IMR-90 (cell line): Measurements from ENCODE around the gene VEZT. TPM values are rescaled to one million over a fixed set of nuclear protein-coding genes. Genes with fewer than 3 reads are reported as not detected.

Experiments
- ATAC-seq: fragments of 200-7000 bp; cut with Tn5 transposase; 2 replicates; pipeline ENCODE4 v1.9.1; 2020; ENCODE audit warnings: low read depth, mild to moderate bottlenecking, moderate library complexity
- BruUV-seq: library from RNA; stranded (reverse); fragments of 400-500 nt; replicated peaks from 2 replicates; lab custom pipeline; 2021; lab: Mats Ljungman, UMichigan
- CTCF ChIA-PET: fragments of 300-600 bp; formaldehyde crosslinking; extraction: SDS; loops from one replicate; lab custom pipeline; 2021; ENCODE audit warnings: antibody characterized with exemption; lab: Yijun Ruan, JAX
- POLR2A ChIA-PET: fragments of 300-600 bp; sonication (Branson Sonifier 250); formaldehyde crosslinking; loops from one replicate; lab custom pipeline; 2022; ENCODE audit warnings: antibody characterized with exemption; ENCODE audit not compliant: unreplicated experiment; lab: Charles Lee
- DNase-seq: peaks from one replicate; pipeline ENCODE4 v3.0.0; 2013
- H2AFZ ChIP-seq: replicated peaks from 2 replicates; pipeline ENCODE3; 2013; ENCODE audit warnings: low read length, mild to moderate bottlenecking; ENCODE audit not compliant: poor library complexity
- H2AK5ac ChIP-seq: 2 replicates; pipeline ENCODE4 v1.6.1; 2013; ENCODE audit warnings: low read depth, low read length, inconsistent platforms
- H2AK9ac ChIP-seq: replicated peaks from 2 replicates; pipeline ENCODE3; 2013; ENCODE audit warnings: mild to moderate bottlenecking, low read depth, low read length, moderate library complexity; ENCODE audit not compliant: poor library complexity
- H2BK120ac ChIP-seq: 2 replicates; pipeline ENCODE4 v1.6.1; 2013; ENCODE audit warnings: low read depth, low read length, inconsistent platforms
- H2BK15ac ChIP-seq: 3 replicates; pipeline ENCODE4 v1.6.1; 2013; ENCODE audit warnings: low read depth, low read length, inconsistent platforms
- H2BK20ac ChIP-seq: 2 replicates; pipeline ENCODE4 v1.6.1; 2013; ENCODE audit warnings: low read depth, mild to moderate bottlenecking, inconsistent platforms, low read length, moderate library complexity
- H2BK5ac ChIP-seq: 2 replicates; pipeline ENCODE4 v1.6.1; 2013; ENCODE audit warnings: mild to moderate bottlenecking, low read depth, low read length, inconsistent platforms; ENCODE audit not compliant: poor library complexity, severe bottlenecking
- H3K14ac ChIP-seq: replicated peaks from 2 replicates; pipeline ENCODE4 v1.6.1; 2013; ENCODE audit warnings: low read depth, low read length, inconsistent platforms
- H3K18ac ChIP-seq: 2 replicates; pipeline ENCODE4 v1.6.1; 2013; ENCODE audit warnings: low read depth, low read length, control low read depth
- H3K23ac ChIP-seq: 2 replicates; pipeline ENCODE4 v1.6.1; 2013; ENCODE audit warnings: low read depth, low read length, inconsistent platforms
- H3K27ac ChIP-seq: 2 replicates; pipeline ENCODE4 v1.5.1; 2013; ENCODE audit warnings: mild to moderate bottlenecking, control low read depth, low read length; ENCODE audit not compliant: insufficient read depth
- H3K27me3 ChIP-seq: 2 replicates; pipeline ENCODE4 v1.6.1; 2013; ENCODE audit warnings: low read length; ENCODE audit not compliant: control insufficient read depth, insufficient read depth
- H3K36me3 ChIP-seq: 2 replicates; pipeline ENCODE4 v1.6.1; 2013; ENCODE audit warnings: low read length, mixed read lengths; ENCODE audit not compliant: control insufficient read depth, insufficient read depth
- H3K4ac ChIP-seq: 2 replicates; pipeline ENCODE4 v1.6.1; 2013; ENCODE audit warnings: low read depth, low read length, inconsistent platforms
- H3K4me1 ChIP-seq: 2 replicates; pipeline ENCODE4 v1.6.1; 2013; ENCODE audit warnings: low read length, mixed read lengths; ENCODE audit not compliant: control insufficient read depth, insufficient read depth
- H3K4me2 ChIP-seq: 2 replicates; pipeline ENCODE4 v1.6.1; 2013; ENCODE audit warnings: low read depth, mild to moderate bottlenecking, control low read depth, low read length, moderate library complexity
- H3K4me3 ChIP-seq: 2 replicates; pipeline ENCODE4 v1.5.1; 2013; ENCODE audit warnings: low read depth, mild to moderate bottlenecking, control low read depth, low read length, moderate library complexity; ENCODE audit not compliant: insufficient read depth
- H3K56ac ChIP-seq: 2 replicates; pipeline ENCODE4 v1.6.1; 2013; ENCODE audit warnings: low read length, inconsistent platforms; ENCODE audit not compliant: insufficient read depth; ENCODE audit errors: extremely low read depth
- H3K79me1 ChIP-seq, 2 experiments: 2 replicates each; pipeline ENCODE4 v1.6.1; 2013; ENCODE audit warnings: low read length in 2 of 2, inconsistent platforms in 1 of 2, low read depth in 1 of 2
- H3K9ac ChIP-seq: 2 replicates; pipeline ENCODE4 v1.6.1; 2013; ENCODE audit warnings: low read depth, low read length, control low read depth
- H3K9me1 ChIP-seq: 2 replicates; pipeline ENCODE4 v1.6.1; 2013; ENCODE audit warnings: low read length, inconsistent platforms; ENCODE audit not compliant: insufficient read depth
- H3K9me3 ChIP-seq: 2 replicates; pipeline ENCODE4 v1.6.1; 2013; ENCODE audit warnings: low read length; ENCODE audit not compliant: control insufficient read depth, insufficient read depth
- H4K20me1 ChIP-seq: 2 replicates; pipeline ENCODE4 v1.6.1; 2013; ENCODE audit warnings: low read length, inconsistent platforms; ENCODE audit not compliant: insufficient read depth
- H4K5ac ChIP-seq: 2 replicates; pipeline ENCODE4 v1.6.1; 2013; ENCODE audit warnings: mild to moderate bottlenecking, low read depth, low read length, control low read depth
- H4K8ac ChIP-seq, 2 experiments: 2 replicates each; pipeline ENCODE4 v1.6.1; 2013; ENCODE audit warnings: low read depth in 2 of 2, low read length in 2 of 2, control low read depth in 1 of 2, inconsistent platforms in 1 of 2
- H4K91ac ChIP-seq: 2 replicates; pipeline ENCODE4 v1.6.1; 2013; ENCODE audit warnings: low read depth, low read length, inconsistent platforms; ENCODE audit not compliant: insufficient read depth
- BHLHE40 ChIP-seq: fragments of 150-350 bp; IDR thresholded peaks from 2 replicates; pipeline ENCODE4 v1.6.1; 2016; ENCODE audit warnings: mild to moderate bottlenecking, low read depth, low read length
- CEBPB ChIP-seq: IDR thresholded peaks from 2 replicates; pipeline ENCODE4 v1.6.1; 2012; ENCODE audit warnings: low read depth, low read length, improper control_type of control experiment
- CHD1 ChIP-seq: IDR thresholded peaks from 2 replicates; pipeline ENCODE4 v1.6.1; 2012; ENCODE audit warnings: low read depth, low read length, improper control_type of control experiment
- CTCF ChIP-seq: conservative IDR thresholded peaks from 2 replicates; pipeline ENCODE4 v1.5.1; 2012; ENCODE audit warnings: mild to moderate bottlenecking, low read depth, low read length, improper control_type of control experiment
- FOS ChIP-seq: fragments of 150-350 bp; IDR thresholded peaks from 2 replicates; pipeline ENCODE4 v1.6.1; 2016; ENCODE audit warnings: low read depth, low read length
- MAFK ChIP-seq: IDR thresholded peaks from 2 replicates; pipeline ENCODE4 v1.6.1; 2012; ENCODE audit warnings: low read depth, low read length, improper control_type of control experiment
- MAZ ChIP-seq: IDR thresholded peaks from 2 replicates; pipeline ENCODE4 v1.6.1; 2012; ENCODE audit warnings: low read depth, mild to moderate bottlenecking, low read length, improper control_type of control experiment, moderate library complexity, borderline replicate concordance
- MXI1 ChIP-seq: IDR thresholded peaks from 2 replicates; pipeline ENCODE4 v1.6.1; 2012; ENCODE audit warnings: low read depth, mild to moderate bottlenecking, low read length, moderate library complexity, borderline replicate concordance
- NFE2L2 ChIP-seq: fragments of 150-350 bp; IDR thresholded peaks from 2 replicates; pipeline ENCODE4 v1.6.1; 2016; ENCODE audit warnings: low read depth, mild to moderate bottlenecking, low read length
- RAD21 ChIP-seq: IDR thresholded peaks from 2 replicates; pipeline ENCODE4 v1.6.1; 2012; ENCODE audit warnings: low read length, improper control_type of control experiment
- RFX5 ChIP-seq: IDR thresholded peaks from 2 replicates; pipeline ENCODE4 v1.8.0; 2012; ENCODE audit warnings: low read depth, mild to moderate bottlenecking, low read length, moderate library complexity
- SMC3 ChIP-seq: fragments of 150-350 bp; IDR thresholded peaks from 2 replicates; pipeline ENCODE4 v1.6.1; 2016; ENCODE audit warnings: low read depth, mild to moderate bottlenecking, antibody characterized with exemption, low read length, moderate library complexity
- WGBS, 2 experiments: methylation state at CpG; one replicate each; pipeline versions ENCODE4 v1.1.5 to v1.1.7; 2013; ENCODE audit warnings: missing lambda C conversion rate in 2 of 2; ENCODE audit not compliant: insufficient read length in 1 of 2; ENCODE audit errors: extremely low coverage in 2 of 2; 5-methylcytosine and 5-hydroxymethylcytosine counted together
- dilution Hi-C: fragments of 300-500 bp; cut with HindIII; formaldehyde crosslinking; loops from one replicate; pipeline ENCODE4 v1.14.3; 2018; ENCODE audit warnings: low sequenced_read_pairs; ENCODE audit not compliant: unreplicated experiment
- in situ Hi-C: fragments of 300-500 bp; cut with MboI; formaldehyde crosslinking; loops from 3 replicates; pipeline ENCODE4 v1.14.3; 2019; ENCODE audit warnings: low sequenced_read_pairs, inconsistent platforms, mixed read lengths
- intact Hi-C: fragments of 100-400 bp; cut with micrococcal nuclease; formaldehyde crosslinking; loops from 2 replicates; pipeline ENCODE4 v1.10.0; 2022
- polyA plus RNA-seq, 3 experiments: library from polyadenylated mRNA; depleted of rRNA; stranded (reverse); fragments of >200 nt; gene quantifications; 2 replicates each; pipeline ENCODE4 v1.2.3, GENCODE V29; 2012; ENCODE audit warnings: low replicate concordance in 1 of 3
- total RNA-seq: library from RNA; depleted of rRNA; stranded (reverse); fragments of >200 nt; gene quantifications from 2 replicates; pipeline ENCODE4 v1.2.3, GENCODE V29; 2012
- TF ChIP-seq, protein P1 (sequence below): fragments of 150-350 bp; IDR thresholded peaks from 2 replicates; pipeline ENCODE4 v1.6.1; 2017; ENCODE audit warnings: mild to moderate bottlenecking, antibody characterized with exemption, low read length, low read depth
- TF ChIP-seq, protein P2 (sequence below): fragments of 150-350 bp; IDR thresholded peaks from 2 replicates; pipeline ENCODE4 v1.6.1; 2016; ENCODE audit warnings: low read depth, mild to moderate bottlenecking, low read length, moderate library complexity, borderline replicate concordance

Gene VEZT
- total and polyA plus RNA-seq, 2 of the 4 experiments (the other 2 are of a cell fraction), result 54.5 to 90.2 TPM

DNA sequence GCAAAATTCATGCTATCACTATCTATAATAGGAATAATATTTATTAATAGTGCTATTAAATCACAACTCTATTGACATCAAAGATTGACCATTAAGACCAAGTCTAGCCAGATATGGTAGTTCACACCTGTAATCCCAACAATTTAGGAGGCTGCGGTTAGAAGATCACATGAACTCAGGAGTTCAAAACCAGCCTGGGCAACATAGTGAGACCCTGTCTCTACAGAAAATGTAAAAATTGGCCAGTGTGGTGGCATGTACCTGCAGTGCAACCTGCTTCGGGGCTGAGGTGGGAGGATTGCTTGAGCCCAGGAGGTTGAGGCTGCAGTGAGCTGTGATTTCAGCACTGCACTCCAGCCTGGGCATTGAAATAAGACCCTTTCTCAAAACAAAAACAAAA lies 11.0 kb downstream of the VEZT start:
- intact Hi-C loops (no loop called here), in situ Hi-C loops (no loop called here), dilution Hi-C loops (no loop called here)
- H3K4me3 ChIP-seq, result no peak overlapping the region
- no peak overlapping the region for H3K4ac ChIP-seq
- H3K9ac ChIP-seq, result no peak overlapping the region
- no peak overlapping the region for H2AK5ac ChIP-seq
- ChIA-PET POLR2A (no interaction called here), CTCF (no interaction called here)
- no peak overlapping the region for H3K56ac ChIP-seq
- H3K14ac ChIP-seq, result no peak overlapping the region
- H3K18ac ChIP-seq, result no peak overlapping the region
- peaks cover 11% of the 10 kb centered on the region for H3K9me1 ChIP-seq
- no peak overlapping the region for H3K27ac ChIP-seq
- no peak overlapping the region for H2BK15ac ChIP-seq
- H3K4me2 ChIP-seq, result no peak overlapping the region
- peaks cover 7% of the 10 kb centered on the region for H3K36me3 ChIP-seq
- no peak overlapping the region for H2AK9ac ChIP-seq
- H3K79me1 ChIP-seq, result peaks cover 14 to 58% of the 10 kb centered on the region in 2 experiments; a peak in 3 of 4 replicates
- no peak overlapping the region for H2BK5ac ChIP-seq
- peak overlapping the region; percentile 42; the same call in 1 of the 2 replicates for H3K23ac ChIP-seq
- H2AFZ ChIP-seq, result no peak overlapping the region
- ATAC-seq, result no peak
- no TSS peak for BruUV-seq
- WGBS, 2 experiments, result no CpG with 5 or more reads among the region's 2 CpGs
- no peak overlapping the region for H2BK20ac ChIP-seq
- H4K5ac ChIP-seq, result no peak overlapping the region
- no peaks in the 10 kb centered on the region for H3K27me3 ChIP-seq
- H4K91ac ChIP-seq, result no peak overlapping the region
- no peak overlapping the region for H2BK120ac ChIP-seq
- peaks cover 18% of the 10 kb centered on the region; the same call in 1 of the 2 replicates for H4K20me1 ChIP-seq
- no peak for DNase-seq
- no peak for TF ChIP-seq FOS
- TF ChIP-seq MAFK, result no peak
- TF ChIP-seq, protein P1, sequence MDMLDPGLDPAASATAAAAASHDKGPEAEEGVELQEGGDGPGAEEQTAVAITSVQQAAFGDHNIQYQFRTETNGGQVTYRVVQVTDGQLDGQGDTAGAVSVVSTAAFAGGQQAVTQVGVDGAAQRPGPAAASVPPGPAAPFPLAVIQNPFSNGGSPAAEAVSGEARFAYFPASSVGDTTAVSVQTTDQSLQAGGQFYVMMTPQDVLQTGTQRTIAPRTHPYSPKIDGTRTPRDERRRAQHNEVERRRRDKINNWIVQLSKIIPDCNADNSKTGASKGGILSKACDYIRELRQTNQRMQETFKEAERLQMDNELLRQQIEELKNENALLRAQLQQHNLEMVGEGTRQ, result no peak
- no peak for TF ChIP-seq BHLHE40
- no peak for TF ChIP-seq RAD21
- no peak for TF ChIP-seq CEBPB
- no peak for TF ChIP-seq RFX5
- TF ChIP-seq NFE2L2, result no peak
- no peak for TF ChIP-seq SMC3
- no peak for TF ChIP-seq CHD1
- TF ChIP-seq, protein P2, sequence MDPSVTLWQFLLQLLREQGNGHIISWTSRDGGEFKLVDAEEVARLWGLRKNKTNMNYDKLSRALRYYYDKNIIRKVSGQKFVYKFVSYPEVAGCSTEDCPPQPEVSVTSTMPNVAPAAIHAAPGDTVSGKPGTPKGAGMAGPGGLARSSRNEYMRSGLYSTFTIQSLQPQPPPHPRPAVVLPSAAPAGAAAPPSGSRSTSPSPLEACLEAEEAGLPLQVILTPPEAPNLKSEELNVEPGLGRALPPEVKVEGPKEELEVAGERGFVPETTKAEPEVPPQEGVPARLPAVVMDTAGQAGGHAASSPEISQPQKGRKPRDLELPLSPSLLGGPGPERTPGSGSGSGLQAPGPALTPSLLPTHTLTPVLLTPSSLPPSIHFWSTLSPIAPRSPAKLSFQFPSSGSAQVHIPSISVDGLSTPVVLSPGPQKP, result no peak
- TF ChIP-seq CTCF, result no peak
- TF ChIP-seq MXI1, result no peak
- TF ChIP-seq MAZ, result no peak
- H3K4me1 ChIP-seq, result peaks cover 14% of the 10 kb centered on the region
- H3K9me3 ChIP-seq, result no peaks in the 10 kb centered on the region
- H4K8ac ChIP-seq, result no peak overlapping the region
